Fibroblast of pulmonary artery (primary cell): ENCODE measurements around the gene POLA1.

Experiments
- DNase-seq: peaks from one replicate; pipeline ENCODE4 v3.0.0-alpha.2; 2010; ENCODE audit warnings: low read depth
- H3K4me3 ChIP-seq: replicated peaks from 2 replicates; pipeline ENCODE4 v1.5.1; 2011; ENCODE audit warnings: low read depth, mild to moderate bottlenecking, control low read depth, low read length, moderate library complexity
- CTCF ChIP-seq: IDR thresholded peaks from 2 replicates; pipeline ENCODE4 v1.5.1; 2011; ENCODE audit warnings: mild to moderate bottlenecking, control low read depth, low read length, inconsistent platforms; ENCODE audit errors: missing control alignments

Gene POLA1

GRCh38 chrX:24672701-24673190 lies 21.0 kb upstream of the POLA1 start:
- no peak overlapping the region for H3K4me3 ChIP-seq
- no peak for TF ChIP-seq CTCF
- no peak for DNase-seq

GRCh38 chrX:24673424-24673823 lies 20.3 kb upstream of the POLA1 start:
- no peak for TF ChIP-seq CTCF
- H3K4me3 ChIP-seq = no peak overlapping the region
- no peak for DNase-seq

- TF ChIP-seq CTCF = peak; percentile 56
- DNase-seq = peak; percentile 13
These were observed 17.2 kb upstream of the POLA1 start for GRCh38 chrX:24676403-24677024.

GRCh38 chrX:24682739-24683432 lies 10.8 kb upstream of the POLA1 start:
- no peak overlapping the region for H3K4me3 ChIP-seq
- TF ChIP-seq CTCF = no peak
- no peak for DNase-seq

More at GRCh38 chrX:24676403-24677024, 17.2 kb upstream of the POLA1 start:
- no peak overlapping the region for H3K4me3 ChIP-seq

- no peak overlapping the region for H3K4me3 ChIP-seq
- TF ChIP-seq CTCF = no peak
- no peak for DNase-seq
These were observed 9.7 kb upstream of the POLA1 start for GRCh38 chrX:24684048-24684447.

GRCh38 chrX:24692305-24692704 lies 1.4 kb upstream of the POLA1 start:
- H3K4me3 ChIP-seq = no peak overlapping the region
- no peak for DNase-seq
- no peak for TF ChIP-seq CTCF
